GM19193 (cell line): Measurements from ENCODE around the gene RNF166.
A peak's percentile ranks its signal among the peaks of the same experiment; 100 is the strongest.

Experiments
- POLR2A ChIP-seq: IDR thresholded peaks from 4 replicates; pipeline ENCODE4 v1.6.1; 2011; ENCODE audit not compliant: insufficient read depth, insufficient read length; ENCODE audit errors: extremely low read depth

RNF166 gene

DNA sequence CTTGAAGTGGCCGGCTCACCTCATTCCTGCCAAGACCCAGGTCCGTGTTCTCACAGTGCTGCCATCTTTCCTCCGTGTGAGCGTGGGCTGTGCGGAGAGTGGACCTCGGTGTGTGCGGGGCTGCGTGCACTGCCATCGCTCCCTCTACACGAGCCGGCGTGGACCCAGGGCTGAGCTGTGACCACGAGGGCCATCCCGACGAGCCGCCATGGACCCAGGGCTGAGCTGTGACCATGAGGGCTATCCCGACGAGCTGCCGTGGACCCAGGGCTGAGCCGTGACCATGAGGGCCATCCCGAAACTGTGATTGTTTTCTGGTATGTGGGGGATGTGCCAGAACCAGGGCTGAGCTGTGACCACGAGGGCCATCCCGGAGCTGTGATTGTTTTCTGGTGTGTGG is 34.4 kb downstream of the RNF166 start:
- TF ChIP-seq POLR2A, result no peak

DNA sequence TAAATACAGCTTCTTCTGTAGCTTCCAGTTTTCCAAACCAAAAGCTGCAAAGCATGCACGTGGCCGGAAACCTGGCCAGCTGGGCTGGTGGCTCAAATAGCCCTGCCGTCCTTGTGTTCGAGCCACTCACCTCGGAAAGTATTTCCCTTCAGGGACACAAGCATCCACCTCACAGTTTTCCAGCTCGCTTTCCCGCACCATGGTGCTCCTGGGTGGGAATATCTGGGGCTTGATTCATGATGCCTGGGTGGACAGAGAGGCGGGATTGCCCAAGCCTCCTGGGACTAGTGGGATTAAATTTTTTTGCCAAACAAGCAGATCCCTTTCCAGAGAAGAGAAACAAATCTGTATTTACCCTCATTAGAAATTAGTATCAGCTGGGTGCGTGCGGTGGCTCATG is 36.2 kb downstream of the RNF166 start:
- TF ChIP-seq POLR2A, result no peak

DNA sequence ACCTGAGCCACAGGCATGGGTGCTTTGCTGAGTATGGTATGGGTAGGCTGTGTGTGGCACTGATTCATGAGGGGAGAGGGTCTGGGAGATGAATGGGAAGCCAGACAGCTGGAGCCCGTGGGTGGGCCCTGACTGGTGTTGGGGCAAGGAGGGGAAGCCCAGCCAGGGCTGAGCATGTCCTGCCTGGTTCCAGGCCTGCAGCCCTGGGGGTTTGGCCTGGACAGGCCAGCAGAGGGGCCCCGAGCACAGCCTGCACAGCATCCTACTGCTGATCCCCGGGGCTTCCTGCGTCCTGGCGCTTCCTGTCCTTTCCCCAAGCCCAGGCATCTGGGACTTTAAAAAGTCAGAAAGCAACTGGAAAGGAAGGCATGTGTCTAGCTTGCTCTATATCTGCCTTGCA is 38.7 kb downstream of the RNF166 start:
- TF ChIP-seq POLR2A, result no peak

DNA sequence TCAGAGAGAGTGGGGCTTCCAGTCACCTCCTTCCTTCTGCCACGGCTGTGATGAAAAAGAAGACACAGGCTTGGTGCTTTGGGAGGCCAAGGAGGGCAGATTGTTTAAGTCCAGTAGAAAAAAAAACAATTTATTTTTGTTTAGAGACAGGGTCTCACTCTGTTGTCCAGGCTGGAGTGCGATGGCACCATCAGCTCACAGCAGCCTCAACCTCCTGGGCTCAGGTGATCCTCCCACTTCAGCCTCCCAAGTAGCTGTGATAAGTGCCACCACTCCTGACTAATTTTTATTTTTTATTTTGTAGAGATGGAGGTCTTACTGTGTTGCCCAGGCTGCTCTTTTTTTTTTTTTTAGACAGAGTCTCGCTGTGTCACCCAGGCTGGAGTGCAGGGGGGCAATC is 40.6 kb downstream of the RNF166 start:
- no peak for TF ChIP-seq POLR2A

DNA sequence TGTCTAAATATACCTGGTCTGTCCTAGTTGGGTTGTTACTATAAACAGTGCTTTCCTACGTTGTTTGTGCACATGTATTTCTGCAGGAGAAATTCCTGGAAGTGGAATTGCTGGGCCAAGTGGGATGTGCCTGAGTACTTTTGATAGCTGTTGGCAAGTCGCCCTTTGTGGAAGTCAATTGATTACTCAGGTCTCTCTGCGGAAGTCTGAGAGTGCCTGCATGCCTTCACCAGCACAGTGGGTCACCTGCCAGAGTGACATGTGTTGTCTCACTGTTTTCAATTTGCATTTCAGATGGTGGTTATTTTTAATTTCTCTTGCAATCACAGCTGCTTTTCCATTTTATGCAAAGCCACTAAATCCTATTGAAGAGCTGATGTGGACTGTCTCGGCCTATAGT is 41.1 kb downstream of the RNF166 start:
- TF ChIP-seq POLR2A, result no peak

DNA sequence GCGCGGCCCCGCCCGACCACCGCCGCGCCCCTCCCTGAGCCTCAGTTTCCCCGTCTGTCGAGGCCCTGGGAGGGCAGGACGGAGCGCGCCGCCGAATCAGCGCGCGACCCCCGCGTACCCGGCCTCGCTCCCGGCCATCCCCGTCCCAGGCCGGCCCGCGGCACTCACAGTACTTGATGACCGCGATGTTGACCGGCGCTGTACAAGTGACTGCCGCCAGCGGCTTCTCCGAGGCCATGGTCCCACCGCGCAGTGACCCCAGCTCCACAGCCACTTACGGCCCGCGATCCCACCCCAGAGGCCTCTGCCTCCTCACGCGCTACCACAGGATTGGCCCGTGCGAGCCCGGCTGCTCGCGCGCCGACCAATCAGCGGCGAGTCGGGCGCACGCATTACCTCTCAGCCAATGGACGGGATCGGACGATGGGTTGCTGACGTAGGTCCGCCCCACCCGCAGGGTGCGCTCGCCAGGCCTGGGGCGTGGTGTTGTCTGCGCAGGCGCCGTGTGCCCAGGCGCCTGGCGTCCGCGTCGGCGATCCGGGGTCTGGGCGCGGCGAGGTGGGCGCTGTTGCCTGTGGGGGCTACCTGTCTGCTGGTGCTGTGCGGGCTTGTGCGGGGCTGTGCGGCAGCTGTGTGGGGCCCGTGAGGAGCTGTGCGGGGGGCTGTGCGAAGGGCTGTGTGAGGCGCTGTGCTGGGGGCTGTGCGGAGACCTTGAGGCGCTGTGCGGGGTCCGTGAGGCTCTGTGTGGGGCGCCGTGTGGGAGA is 43.2 kb downstream of the RNF166 start, which contains the start of gene MVD:
Gene MVD (minus strand): TSS at position 249 of the 764 bp plus-strand sequence. CDS start 11 bp downstream, at position 238.
- TF ChIP-seq POLR2A, result peak; percentile 84

DNA sequence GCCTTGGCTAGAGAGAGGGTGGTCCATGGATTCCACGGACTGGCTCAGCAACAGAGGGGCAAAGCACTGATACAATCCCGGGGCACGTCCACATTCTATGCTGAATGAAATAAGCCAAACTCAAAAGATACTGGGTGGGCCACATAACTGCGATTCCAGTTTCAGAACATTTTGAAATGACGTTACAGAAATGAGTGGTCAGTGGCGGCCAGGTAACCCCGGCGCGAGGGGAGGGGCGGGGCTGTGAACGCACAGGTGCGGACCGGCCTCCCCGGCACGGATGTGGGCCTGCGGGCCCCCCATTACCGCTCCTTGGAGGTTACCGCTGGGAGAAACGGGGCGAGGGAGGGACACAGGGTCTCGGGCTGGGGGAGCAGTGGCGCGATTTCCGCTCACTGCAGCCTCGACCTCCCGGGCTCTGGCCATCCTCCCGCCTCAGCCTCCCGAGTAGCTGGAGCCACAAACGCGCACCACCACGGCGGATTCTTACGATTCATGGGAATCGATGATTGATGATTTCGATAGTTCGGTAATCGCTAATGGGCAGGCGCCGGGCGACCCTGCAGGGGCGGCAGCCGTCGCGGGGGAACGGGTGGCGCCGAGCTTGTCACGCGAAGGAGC is 43.9 kb downstream of the RNF166 start:
- TF ChIP-seq POLR2A, result no peak

DNA sequence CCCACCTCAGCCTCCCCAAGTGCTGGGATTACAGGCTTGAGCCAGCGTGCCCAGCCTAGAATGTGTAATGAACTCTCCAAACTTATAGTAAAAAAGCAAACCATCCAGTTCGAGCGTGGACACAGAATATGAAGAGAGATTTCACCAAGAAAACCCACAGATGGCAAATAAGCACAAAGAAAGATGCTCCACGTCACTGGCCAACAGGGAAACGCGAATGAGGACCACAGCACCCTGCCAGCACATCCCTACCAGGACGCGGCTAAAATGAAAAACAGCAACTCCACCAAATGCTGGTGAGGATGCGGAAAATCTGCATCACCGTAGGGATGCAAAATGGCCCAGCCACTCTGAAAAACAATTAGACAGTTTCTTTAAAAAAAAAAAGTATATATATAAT is 44.7 kb downstream of the RNF166 start:
- no peak for TF ChIP-seq POLR2A

DNA sequence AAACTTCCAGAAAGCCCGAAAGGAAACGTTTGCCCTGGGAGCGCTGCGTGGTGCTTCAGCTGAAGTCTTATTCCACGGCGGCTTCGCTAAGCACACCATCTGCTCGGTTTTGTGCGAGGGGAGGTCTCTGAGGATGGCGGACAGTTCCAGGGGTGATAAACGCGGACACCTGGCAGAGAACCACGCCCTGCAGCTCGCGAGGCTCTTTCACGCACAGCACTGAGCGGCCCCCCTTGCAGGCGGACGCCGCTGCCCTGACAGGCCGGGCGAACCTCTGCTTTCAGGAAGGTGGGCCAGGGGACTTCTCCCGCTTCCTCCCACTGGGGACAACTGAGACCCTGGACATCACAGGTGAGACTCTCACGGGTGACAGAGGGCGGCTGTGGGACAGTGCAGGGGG is 47.0 kb downstream of the RNF166 start:
- no peak for TF ChIP-seq POLR2A

DNA sequence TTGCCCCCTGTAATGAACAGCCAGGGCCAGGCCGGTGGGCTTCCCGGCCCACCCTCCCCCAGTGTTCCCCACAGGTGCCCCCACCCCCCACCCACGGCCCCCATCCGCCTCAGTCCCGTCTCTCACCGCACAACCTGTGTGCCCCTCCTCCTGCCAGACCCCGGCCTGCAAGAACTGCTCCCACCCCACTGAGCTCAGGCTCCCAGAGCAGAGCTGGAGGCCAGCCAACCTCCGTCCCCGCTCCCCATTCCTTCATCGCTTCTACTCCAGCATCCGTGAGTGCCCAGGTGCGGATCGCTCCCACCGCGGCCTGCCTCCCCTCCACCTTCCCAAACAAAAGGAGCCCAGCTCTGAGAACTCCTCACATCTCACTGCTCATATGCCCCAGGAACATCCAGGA is 47.5 kb downstream of the RNF166 start:
- TF ChIP-seq POLR2A, result no peak

DNA sequence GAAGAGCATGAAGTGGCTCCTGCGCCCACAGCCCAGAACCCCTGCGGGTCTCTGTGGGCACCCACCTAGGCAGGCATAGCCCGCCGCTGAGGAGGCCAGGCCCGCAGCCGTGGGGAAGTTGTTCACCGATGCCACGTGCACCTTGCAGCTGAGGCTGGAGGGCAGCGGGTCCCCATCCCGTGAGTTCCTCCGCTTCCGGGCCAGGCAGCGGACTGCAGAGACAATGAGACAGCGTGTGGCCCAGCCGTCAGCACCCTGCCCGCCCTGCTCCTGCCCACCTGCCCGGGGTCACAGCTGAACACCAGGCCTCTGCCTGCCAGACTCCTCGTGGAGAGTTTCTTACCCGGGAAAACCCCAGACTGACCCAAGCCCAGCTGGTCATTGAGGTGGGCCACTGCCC is 48.8 kb downstream of the RNF166 start:
- TF ChIP-seq POLR2A, result no peak

DNA sequence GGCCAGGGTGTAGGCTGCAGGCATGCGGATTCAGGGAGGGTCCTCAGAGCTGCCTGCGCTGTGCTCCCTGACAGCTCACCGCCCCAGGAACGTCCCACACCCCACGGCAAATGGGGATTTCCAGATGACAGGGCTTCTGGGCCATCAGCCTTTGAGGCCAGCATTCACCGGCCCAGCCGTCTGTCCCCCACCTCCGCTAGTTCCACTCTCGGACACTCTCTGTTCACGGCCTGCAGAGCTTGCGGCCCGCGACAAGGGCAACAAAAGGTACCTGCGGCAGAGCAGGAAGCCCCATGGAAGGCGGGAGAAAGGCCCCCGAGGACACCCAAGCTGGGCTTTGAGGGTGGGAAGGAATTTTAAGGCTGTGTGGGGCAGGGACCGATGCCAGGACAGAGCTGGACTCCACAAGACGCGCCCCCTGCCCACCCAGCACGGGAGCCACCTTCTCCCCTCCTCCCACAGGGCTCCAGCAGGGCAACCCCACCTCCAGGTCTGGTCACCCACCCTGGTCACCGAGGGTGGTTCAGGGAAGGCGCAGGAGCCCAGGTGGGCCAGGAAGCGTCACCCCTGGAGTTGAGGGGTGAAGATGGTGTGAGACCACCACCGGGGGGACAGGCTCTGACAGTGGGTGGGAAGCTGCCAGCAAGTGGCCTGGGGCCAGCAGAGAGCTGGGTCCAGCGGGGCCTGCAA is 49.8 kb downstream of the RNF166 start:
- TF ChIP-seq POLR2A, result no peak

DNA sequence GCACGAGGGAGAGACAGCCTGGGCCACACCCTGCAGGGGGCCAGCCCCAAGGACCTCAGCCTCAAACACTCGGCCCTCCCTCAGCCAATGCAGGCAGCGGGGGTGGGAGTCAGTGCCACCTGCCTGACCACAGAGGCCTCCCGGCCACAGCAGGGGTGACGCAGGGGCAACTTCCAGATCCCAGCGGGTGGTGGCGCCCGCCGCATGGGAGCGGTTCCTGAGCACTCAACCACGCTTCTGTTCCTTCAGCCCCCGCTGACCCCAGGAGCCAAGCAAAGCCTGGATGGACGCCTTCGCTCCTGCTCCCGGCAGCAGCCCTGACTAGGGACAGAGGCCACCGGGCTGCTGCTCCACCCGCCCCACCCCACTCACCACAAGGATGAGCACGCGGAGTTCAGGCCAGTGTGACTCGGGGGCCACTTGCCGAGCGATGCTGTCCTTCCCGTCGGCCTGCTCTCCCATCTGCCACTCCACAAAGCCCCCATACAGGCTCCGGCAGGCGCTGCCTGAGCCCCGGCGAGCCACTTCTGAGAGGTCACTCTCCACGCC is 50.4 kb downstream of the RNF166 start:
- TF ChIP-seq POLR2A, result no peak

DNA sequence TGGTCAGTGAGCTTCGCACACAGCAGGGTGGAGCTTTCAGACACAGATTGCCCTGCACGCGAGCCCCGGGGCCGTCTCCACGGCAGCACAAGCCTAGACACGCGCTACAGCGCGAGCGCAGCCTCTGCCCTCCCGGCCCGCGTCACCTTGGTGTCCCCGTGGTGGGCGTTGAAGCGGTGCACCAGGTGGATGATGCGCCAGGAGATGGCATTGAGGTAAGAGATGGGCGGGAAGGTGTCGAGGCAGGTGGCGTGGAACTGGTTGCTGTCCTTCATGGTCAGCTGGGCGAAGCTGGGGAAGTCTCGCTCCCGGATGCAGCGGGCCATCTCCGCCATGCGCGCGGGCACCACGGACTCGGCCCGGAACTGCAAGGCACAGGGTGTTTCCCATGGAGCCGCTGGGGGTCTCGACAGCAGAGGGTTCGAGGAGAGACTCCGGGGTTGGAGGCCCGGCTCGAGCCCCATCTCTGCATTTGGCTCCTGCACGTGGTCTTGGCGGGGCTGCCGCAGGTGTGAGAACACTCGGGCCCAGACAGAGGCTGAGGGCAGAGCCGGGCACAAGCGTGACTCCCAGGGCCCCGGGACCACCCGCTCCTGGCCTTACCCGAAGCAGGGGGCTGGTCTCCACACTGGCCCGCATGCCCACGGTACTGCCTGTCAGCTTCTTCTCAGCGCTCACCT is 51.0 kb downstream of the RNF166 start:
- TF ChIP-seq POLR2A, result no peak
